ENCODE measurements around the gene ZNF668. TPM values are rescaled to one million over a fixed set of nuclear protein-coding genes. Genes with fewer than 3 reads are reported as not detected.

The ZNF668 gene
- total and polyA plus RNA-seq, 4 donors = 0.92 to 4.8 (median 3.9) TPM

GRCh38 chr16:31023252-31023602 lies 50.8 kb downstream of the ZNF668 start (continued):
- TF ChIP-seq ATF3 (IDR thresholded peaks at IDR 0.05) (no peak), GABPA (IDR thresholded peaks at IDR 0.05 in 1 of 2, conservative IDR thresholded peaks at IDR 0.05 in 1 of 2) (no peak), JUND (IDR thresholded peaks at IDR 0.05) (no peak), EGR1 (IDR thresholded peaks at IDR 0.05; ENCODE audit: low read depth in 2 of 2) (no peak), FOXA2 (IDR thresholded peaks at IDR 0.05) (no peak), NR2F2 (IDR thresholded peaks at IDR 0.05) (no peak), SP1 (IDR thresholded peaks at IDR 0.05) (no peak)

DNA sequence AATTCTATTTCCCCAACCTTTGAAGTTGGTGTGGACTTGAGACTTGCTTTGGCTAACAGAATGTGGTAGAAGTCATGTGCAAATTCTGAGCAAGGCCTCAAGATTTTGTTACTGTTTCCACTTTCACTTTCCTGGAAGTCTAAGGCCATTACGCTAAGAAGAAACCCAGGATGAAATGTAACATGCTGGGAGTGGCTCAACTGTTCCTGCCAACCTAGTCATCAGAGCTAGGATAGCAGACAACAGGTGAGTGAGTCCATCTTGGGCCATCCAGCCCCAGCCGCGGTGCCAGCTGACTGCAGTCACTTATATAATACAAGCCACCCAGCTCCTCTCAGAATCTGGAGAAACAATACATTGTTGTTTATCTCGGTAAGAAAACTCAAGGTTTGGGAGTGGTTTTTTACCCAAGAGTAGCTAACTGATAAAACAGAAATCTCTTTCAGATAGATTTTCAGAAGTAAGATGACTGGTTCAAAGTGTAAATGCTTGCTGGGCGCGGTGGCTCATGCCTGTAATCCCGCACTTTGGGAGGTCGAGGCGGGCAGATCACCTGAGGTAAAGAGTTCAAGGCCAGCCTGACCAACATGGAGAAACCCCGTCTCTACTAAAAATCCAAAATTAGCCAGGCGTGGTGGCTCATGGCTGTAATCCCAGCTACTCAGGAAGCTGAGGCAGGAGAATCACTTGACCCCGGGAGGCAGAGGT lies 51.3 kb downstream of the ZNF668 start:
- TF ChIP-seq HNF4G (IDR thresholded peaks at IDR 0.05) (no peak), JUND (IDR thresholded peaks at IDR 0.05) (no peak), MAX (IDR thresholded peaks at IDR 0.05) (no peak), TAF1 (conservative IDR thresholded peaks at IDR 0.05) (no peak), HNF4A (conservative IDR thresholded peaks at IDR 0.05) (no peak), NR2F2 (IDR thresholded peaks at IDR 0.05) (no peak), YY1 (IDR thresholded peaks at IDR 0.05) (no peak), ATF3 (IDR thresholded peaks at IDR 0.05) (no peak), RXRA (IDR thresholded peaks at IDR 0.05) (no peak), FOXA1 (IDR thresholded peaks at IDR 0.05) (no peak), SP1 (IDR thresholded peaks at IDR 0.05) (no peak), GABPA (IDR thresholded peaks at IDR 0.05 in 1 of 2, conservative IDR thresholded peaks at IDR 0.05 in 1 of 2) (no peak), EGR1 (IDR thresholded peaks at IDR 0.05; ENCODE audit: low read depth in 2 of 2) (no peak), FOXA2 (IDR thresholded peaks at IDR 0.05) (no peak)
- TF ChIP-seq, protein P1, sequence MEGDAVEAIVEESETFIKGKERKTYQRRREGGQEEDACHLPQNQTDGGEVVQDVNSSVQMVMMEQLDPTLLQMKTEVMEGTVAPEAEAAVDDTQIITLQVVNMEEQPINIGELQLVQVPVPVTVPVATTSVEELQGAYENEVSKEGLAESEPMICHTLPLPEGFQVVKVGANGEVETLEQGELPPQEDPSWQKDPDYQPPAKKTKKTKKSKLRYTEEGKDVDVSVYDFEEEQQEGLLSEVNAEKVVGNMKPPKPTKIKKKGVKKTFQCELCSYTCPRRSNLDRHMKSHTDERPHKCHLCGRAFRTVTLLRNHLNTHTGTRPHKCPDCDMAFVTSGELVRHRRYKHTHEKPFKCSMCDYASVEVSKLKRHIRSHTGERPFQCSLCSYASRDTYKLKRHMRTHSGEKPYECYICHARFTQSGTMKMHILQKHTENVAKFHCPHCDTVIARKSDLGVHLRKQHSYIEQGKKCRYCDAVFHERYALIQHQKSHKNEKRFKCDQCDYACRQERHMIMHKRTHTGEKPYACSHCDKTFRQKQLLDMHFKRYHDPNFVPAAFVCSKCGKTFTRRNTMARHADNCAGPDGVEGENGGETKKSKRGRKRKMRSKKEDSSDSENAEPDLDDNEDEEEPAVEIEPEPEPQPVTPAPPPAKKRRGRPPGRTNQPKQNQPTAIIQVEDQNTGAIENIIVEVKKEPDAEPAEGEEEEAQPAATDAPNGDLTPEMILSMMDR (IDR thresholded peaks at IDR 0.05; ENCODE audit: low read depth, low read length, missing input control) = no peak
- TF ChIP-seq, protein P2, sequence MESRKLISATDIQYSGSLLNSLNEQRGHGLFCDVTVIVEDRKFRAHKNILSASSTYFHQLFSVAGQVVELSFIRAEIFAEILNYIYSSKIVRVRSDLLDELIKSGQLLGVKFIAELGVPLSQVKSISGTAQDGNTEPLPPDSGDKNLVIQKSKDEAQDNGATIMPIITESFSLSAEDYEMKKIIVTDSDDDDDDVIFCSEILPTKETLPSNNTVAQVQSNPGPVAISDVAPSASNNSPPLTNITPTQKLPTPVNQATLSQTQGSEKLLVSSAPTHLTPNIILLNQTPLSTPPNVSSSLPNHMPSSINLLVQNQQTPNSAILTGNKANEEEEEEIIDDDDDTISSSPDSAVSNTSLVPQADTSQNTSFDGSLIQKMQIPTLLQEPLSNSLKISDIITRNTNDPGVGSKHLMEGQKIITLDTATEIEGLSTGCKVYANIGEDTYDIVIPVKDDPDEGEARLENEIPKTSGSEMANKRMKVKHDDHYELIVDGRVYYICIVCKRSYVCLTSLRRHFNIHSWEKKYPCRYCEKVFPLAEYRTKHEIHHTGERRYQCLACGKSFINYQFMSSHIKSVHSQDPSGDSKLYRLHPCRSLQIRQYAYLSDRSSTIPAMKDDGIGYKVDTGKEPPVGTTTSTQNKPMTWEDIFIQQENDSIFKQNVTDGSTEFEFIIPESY (IDR thresholded peaks at IDR 0.05) = no peak
- no peak for DNase-seq (ENCODE audit: low spot score)
- Histone ChIP-seq H3K36me3 (ENCODE audit: control insufficient read depth in 4 of 4, insufficient read depth in 3 of 4, low read depth in 1 of 4, low read length in 3 of 4) (no peaks in the 10 kb centered on the region), H3K9ac (ENCODE audit: low read depth in 1 of 2, low read length in 2 of 2) (no peak overlapping the region), H3K9me3 (ENCODE audit: control insufficient read depth in 4 of 4, low read length in 3 of 4) (no peaks in the 10 kb centered on the region), H3K27me3 (ENCODE audit: control insufficient read depth in 4 of 4, insufficient read depth in 4 of 4, low read length in 3 of 4) (no peaks in the 10 kb centered on the region), H3K4me1 (ENCODE audit: control insufficient read depth in 4 of 4, insufficient read depth in 4 of 4, low read length in 3 of 4) (no peaks in the 10 kb centered on the region), H3K27ac (ENCODE audit: low read depth in 1 of 2, low read length in 2 of 2) (no peak overlapping the region), H3K4me3 (ENCODE audit: low read depth in 1 of 3, low read length in 3 of 3) (no peak overlapping the region)
- 83% methylated on average over 12 of the region's 12 CpGs for WGBS

DNA sequence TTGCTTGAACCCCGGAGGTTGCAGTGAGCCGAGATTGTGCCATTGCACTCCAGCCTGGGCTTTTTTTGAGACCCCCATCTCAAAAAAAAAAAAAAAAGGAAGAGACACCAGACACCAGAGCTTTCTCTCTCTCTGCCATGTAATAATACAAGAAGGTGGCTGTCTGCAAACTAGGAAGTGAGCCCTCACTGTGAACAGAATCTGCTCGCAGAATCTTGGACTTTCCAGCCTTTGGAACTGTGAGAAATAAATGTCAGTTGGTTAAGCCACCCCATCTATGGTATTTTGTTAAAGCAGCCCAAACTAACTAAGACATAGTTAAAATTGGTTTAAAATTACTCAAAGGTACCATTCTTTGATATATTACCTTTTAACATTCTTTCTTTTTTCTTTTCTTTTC lies 53.5 kb downstream of the ZNF668 start:
- peaks cover 0 to 3% (median 0%) of the 10 kb centered on the region in 4 donors for H3K4me1 ChIP-seq (ENCODE audit: control insufficient read depth in 4 of 4, insufficient read depth in 4 of 4, low read length in 3 of 4)
- no peak overlapping the region for H3K27ac ChIP-seq (ENCODE audit: low read depth in 1 of 2, low read length in 2 of 2)
- 95% methylated on average over 3 of the region's 3 CpGs for WGBS
- H3K36me3 ChIP-seq (ENCODE audit: control insufficient read depth in 4 of 4, insufficient read depth in 3 of 4, low read depth in 1 of 4, low read length in 3 of 4) = no peaks in the 10 kb centered on the region
- H3K9me3 ChIP-seq (ENCODE audit: control insufficient read depth in 4 of 4, low read length in 3 of 4) = no peaks in the 10 kb centered on the region
- H3K27me3 ChIP-seq (ENCODE audit: control insufficient read depth in 4 of 4, insufficient read depth in 4 of 4, low read length in 3 of 4) = no peaks in the 10 kb centered on the region
- H3K4me3 ChIP-seq (ENCODE audit: low read depth in 1 of 3, low read length in 3 of 3) = no peak overlapping the region
- no peak overlapping the region for H3K9ac ChIP-seq (ENCODE audit: low read depth in 1 of 2, low read length in 2 of 2)
- DNase-seq (ENCODE audit: low spot score) = no peak
- TF ChIP-seq HNF4G (IDR thresholded peaks at IDR 0.05) (no peak), EGR1 (IDR thresholded peaks at IDR 0.05; ENCODE audit: low read depth in 2 of 2) (no peak), TAF1 (conservative IDR thresholded peaks at IDR 0.05) (no peak), RXRA (IDR thresholded peaks at IDR 0.05) (no peak), FOXA1 (IDR thresholded peaks at IDR 0.05) (no peak), JUND (IDR thresholded peaks at IDR 0.05) (no peak), RAD21 (IDR thresholded peaks at IDR 0.05) (no peak)
- TF ChIP-seq, protein P3, sequence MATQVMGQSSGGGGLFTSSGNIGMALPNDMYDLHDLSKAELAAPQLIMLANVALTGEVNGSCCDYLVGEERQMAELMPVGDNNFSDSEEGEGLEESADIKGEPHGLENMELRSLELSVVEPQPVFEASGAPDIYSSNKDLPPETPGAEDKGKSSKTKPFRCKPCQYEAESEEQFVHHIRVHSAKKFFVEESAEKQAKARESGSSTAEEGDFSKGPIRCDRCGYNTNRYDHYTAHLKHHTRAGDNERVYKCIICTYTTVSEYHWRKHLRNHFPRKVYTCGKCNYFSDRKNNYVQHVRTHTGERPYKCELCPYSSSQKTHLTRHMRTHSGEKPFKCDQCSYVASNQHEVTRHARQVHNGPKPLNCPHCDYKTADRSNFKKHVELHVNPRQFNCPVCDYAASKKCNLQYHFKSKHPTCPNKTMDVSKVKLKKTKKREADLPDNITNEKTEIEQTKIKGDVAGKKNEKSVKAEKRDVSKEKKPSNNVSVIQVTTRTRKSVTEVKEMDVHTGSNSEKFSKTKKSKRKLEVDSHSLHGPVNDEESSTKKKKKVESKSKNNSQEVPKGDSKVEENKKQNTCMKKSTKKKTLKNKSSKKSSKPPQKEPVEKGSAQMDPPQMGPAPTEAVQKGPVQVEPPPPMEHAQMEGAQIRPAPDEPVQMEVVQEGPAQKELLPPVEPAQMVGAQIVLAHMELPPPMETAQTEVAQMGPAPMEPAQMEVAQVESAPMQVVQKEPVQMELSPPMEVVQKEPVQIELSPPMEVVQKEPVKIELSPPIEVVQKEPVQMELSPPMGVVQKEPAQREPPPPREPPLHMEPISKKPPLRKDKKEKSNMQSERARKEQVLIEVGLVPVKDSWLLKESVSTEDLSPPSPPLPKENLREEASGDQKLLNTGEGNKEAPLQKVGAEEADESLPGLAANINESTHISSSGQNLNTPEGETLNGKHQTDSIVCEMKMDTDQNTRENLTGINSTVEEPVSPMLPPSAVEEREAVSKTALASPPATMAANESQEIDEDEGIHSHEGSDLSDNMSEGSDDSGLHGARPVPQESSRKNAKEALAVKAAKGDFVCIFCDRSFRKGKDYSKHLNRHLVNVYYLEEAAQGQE (IDR thresholded peaks at IDR 0.05) = no peak
- TF ChIP-seq, protein P2 (IDR thresholded peaks at IDR 0.05) = no peak

Measured in liver (tissue), 9 donors.